H9 (cell line): ENCODE data around the gene RWDD4. TPM values are rescaled to one million over a fixed set of nuclear protein-coding genes. Genes with fewer than 3 reads are reported as not detected.

Experiments used
- DNase-seq: peaks from one replicate; pipeline ENCODE4 v3.0.0-alpha.2; 2017
- H2AFZ ChIP-seq: one replicate; pipeline ENCODE4 v1.6.1; 2013; ENCODE audit warnings: mild to moderate bottlenecking, low read length, control low read depth, moderate library complexity
- H2AK5ac ChIP-seq: 2 replicates; pipeline ENCODE4 v1.6.1; 2013; ENCODE audit warnings: low read length, control low read depth, mixed read lengths; ENCODE audit not compliant: insufficient read length
- H2BK120ac ChIP-seq: one replicate; pipeline ENCODE4 v1.6.1; 2013; ENCODE audit warnings: low read depth, mild to moderate bottlenecking, low read length, control low read depth, inconsistent platforms; ENCODE audit not compliant: poor library complexity, severe bottlenecking
- H2BK12ac ChIP-seq: 2 replicates; pipeline ENCODE4 v1.6.1; 2013; ENCODE audit warnings: low read length, control low read depth, mixed read lengths, low read depth; ENCODE audit not compliant: insufficient read length
- H2BK15ac ChIP-seq: 2 replicates; pipeline ENCODE4 v1.6.1; 2013; ENCODE audit warnings: low read depth, low read length, control low read depth
- H2BK20ac ChIP-seq: one replicate; pipeline ENCODE4 v1.6.1; 2013; ENCODE audit warnings: low read depth, mild to moderate bottlenecking, low read length, control low read depth, inconsistent platforms; ENCODE audit not compliant: poor library complexity, severe bottlenecking
- H2BK5ac ChIP-seq: 2 replicates; pipeline ENCODE4 v1.6.1; 2013; ENCODE audit warnings: low read length, control low read depth, mixed read lengths; ENCODE audit not compliant: insufficient read length
- H3K14ac ChIP-seq: 2 replicates; pipeline ENCODE4 v1.6.1; 2013; ENCODE audit warnings: low read length, control low read depth; ENCODE audit not compliant: insufficient read depth
- H3K18ac ChIP-seq: 2 replicates; pipeline ENCODE4 v1.6.1; 2013; ENCODE audit warnings: low read depth, mild to moderate bottlenecking, mixed read lengths, low read length, control low read depth; ENCODE audit not compliant: insufficient read length
- H3K23ac ChIP-seq: 2 replicates; pipeline ENCODE4 v1.6.1; 2013; ENCODE audit warnings: low read length, control low read depth, mixed read lengths, low read depth; ENCODE audit not compliant: insufficient read length
- H3K23me2 ChIP-seq: 2 replicates; pipeline ENCODE4 v1.6.1; 2013; ENCODE audit warnings: low read depth, mild to moderate bottlenecking, mixed read lengths, low read length, control low read depth; ENCODE audit not compliant: insufficient read length, poor library complexity, severe bottlenecking
- H3K27ac ChIP-seq: 2 replicates; pipeline ENCODE4 v1.5.1; 2013; ENCODE audit warnings: low read length, control low read depth, mixed read lengths, low read depth; ENCODE audit not compliant: insufficient read length
- H3K27me3 ChIP-seq: 2 replicates; pipeline ENCODE4 v1.6.1; 2013; ENCODE audit warnings: low read length, control low read depth, inconsistent platforms; ENCODE audit not compliant: insufficient read depth
- H3K4ac ChIP-seq: 2 replicates; pipeline ENCODE4 v1.6.1; 2013; ENCODE audit warnings: low read depth, mild to moderate bottlenecking, control low read depth, inconsistent platforms, low read length, moderate library complexity
- H3K4me1 ChIP-seq: 2 replicates; pipeline ENCODE4 v1.6.1; 2013; ENCODE audit warnings: low read length, control low read depth, inconsistent platforms; ENCODE audit not compliant: insufficient read depth
- H3K4me2 ChIP-seq: 2 replicates; pipeline ENCODE4 v1.6.1; 2013; ENCODE audit warnings: low read length, control low read depth, mixed read lengths; ENCODE audit not compliant: insufficient read length, insufficient read depth
- H3K56ac ChIP-seq: 2 replicates; pipeline ENCODE4 v1.6.1; 2013; ENCODE audit warnings: low read depth, mild to moderate bottlenecking, mixed read lengths, low read length, control low read depth; ENCODE audit not compliant: insufficient read length
- H3K79me1 ChIP-seq: 2 replicates; pipeline ENCODE4 v1.6.1; 2013; ENCODE audit warnings: low read depth, mild to moderate bottlenecking, moderate library complexity, low read length, control low read depth, inconsistent platforms; ENCODE audit not compliant: insufficient read depth, poor library complexity, severe bottlenecking
- H3K79me2 ChIP-seq: 2 replicates; pipeline ENCODE4 v1.6.1; 2013; ENCODE audit warnings: low read length, control low read depth, inconsistent platforms; ENCODE audit not compliant: insufficient read depth
- H3K9ac ChIP-seq: 2 replicates; pipeline ENCODE4 v1.6.1; 2013; ENCODE audit warnings: low read length, control low read depth, mixed read lengths; ENCODE audit not compliant: insufficient read length; ENCODE audit errors: extremely low read depth
- H3K9me3 ChIP-seq: one replicate; pipeline ENCODE4 v1.6.1; 2013; ENCODE audit warnings: low read depth, low read length, inconsistent platforms; ENCODE audit not compliant: control insufficient read depth
- H3T11ph ChIP-seq: one replicate; pipeline ENCODE4 v1.6.1; 2013; ENCODE audit warnings: mild to moderate bottlenecking, low read length, control low read depth, inconsistent platforms
- H4K20me1 ChIP-seq: one replicate; pipeline ENCODE4 v1.6.1; 2013; ENCODE audit not compliant: control insufficient read depth, insufficient read length, insufficient read depth
- H4K5ac ChIP-seq: 2 replicates; pipeline ENCODE4 v1.6.1; 2013; ENCODE audit warnings: low read depth, mild to moderate bottlenecking, mixed read lengths, low read length, control low read depth; ENCODE audit not compliant: insufficient read length
- H4K8ac ChIP-seq: replicated peaks from 2 replicates; pipeline ENCODE4 v1.6.1; 2013; ENCODE audit warnings: low read length, control low read depth, mixed read lengths, low read depth; ENCODE audit not compliant: insufficient read length
- H4K91ac ChIP-seq: 2 replicates; pipeline ENCODE4 v1.6.1; 2013; ENCODE audit warnings: low read depth, mild to moderate bottlenecking, moderate library complexity, mixed read lengths, low read length, control low read depth; ENCODE audit not compliant: insufficient read length
- H3K27ac Mint-ChIP-seq, 3 experiments: 2 replicates in 2 of 3; 3 replicates in 1 of 3; pipeline ENCODE4 v1.8.0; 2020 to 2021; ENCODE audit warnings: mixed read lengths in 3 of 3, mild to moderate bottlenecking in 1 of 3, moderate library complexity in 1 of 3
- H3K27me3 Mint-ChIP-seq: 2 replicates; pipeline ENCODE4 v1.8.0; 2021; ENCODE audit warnings: low read depth, mild to moderate bottlenecking, moderate library complexity, mixed read lengths
- H3K36me3 Mint-ChIP-seq, 3 experiments: 2 replicates in 2 of 3; 3 replicates in 1 of 3; pipeline ENCODE4 v1.8.0; 2020 to 2021; ENCODE audit warnings: low read depth in 3 of 3, mixed read lengths in 3 of 3; ENCODE audit not compliant: insufficient read depth in 1 of 3
- H3K4me1 Mint-ChIP-seq, 2 experiments: 2 replicates each; pipeline ENCODE4 v1.8.0; 2020; ENCODE audit warnings: mixed read lengths in 2 of 2
- H3K4me3 Mint-ChIP-seq, 2 experiments: 2 replicates in 1 of 2; 3 replicates in 1 of 2; pipeline ENCODE4 v1.8.0; 2020 to 2021; ENCODE audit warnings: mild to moderate bottlenecking in 2 of 2, mixed read lengths in 2 of 2, moderate library complexity in 1 of 2
- H3K9me3 Mint-ChIP-seq, 2 experiments: 2 replicates in 1 of 2; 3 replicates in 1 of 2; pipeline ENCODE4 v1.8.0; 2020; ENCODE audit warnings: mild to moderate bottlenecking in 2 of 2, mixed read lengths in 2 of 2, moderate library complexity in 1 of 2
- CTCF ChIP-seq: fragments of 200-600 bp; sonication (generic); conservative IDR thresholded peaks from 3 replicates; pipeline ENCODE4 v1.8.0; 2021; ENCODE audit warnings: antibody characterized with exemption, mild to moderate bottlenecking
- WGBS: extraction: QIAGEN DNeasy Blood & Tissue Kit; methylation state at CpG from one replicate; pipeline ENCODE4 v1.1.7; 2013; ENCODE audit warnings: missing lambda C conversion rate, low lambda C conversion rate, mixed read lengths; ENCODE audit not compliant: insufficient read length; ENCODE audit errors: extremely low coverage; 5-methylcytosine and 5-hydroxymethylcytosine counted together
- total RNA-seq: library from RNA; stranded (reverse); gene quantifications from 2 replicates; pipeline ENCODE4 v1.2.1, GENCODE V29; 2021

RWDD4 gene
- total RNA-seq, 1 experiment from 2014 or later = 17.8 TPM

GRCh38 chr4:183635321-183635720 is 23.7 kb downstream of the RWDD4 start:
- no peak for TF ChIP-seq CTCF
- H3K36me3 Mint-ChIP-seq = no peaks in the 10 kb centered on the region

More at GRCh38 chr4:183635321-183635720, 23.7 kb downstream of the RWDD4 start:
- Histone ChIP-seq H3K79me1 (no peaks in the 10 kb centered on the region), H2BK120ac (no peak overlapping the region), H3T11ph (no peak overlapping the region), H3K4me1 (no peaks in the 10 kb centered on the region; the same call in 1 of the 2 replicates), H3K27ac (peak overlapping the region; percentile 54), H3K27me3 (no peaks in the 10 kb centered on the region), H2AK5ac (no peak overlapping the region), H2BK5ac (no peak overlapping the region), H4K91ac (no peak overlapping the region), H4K8ac (no peak overlapping the region), H2BK12ac (peak overlapping the region; percentile 36), H3K23ac (no peak overlapping the region), H3K9ac (no peak overlapping the region), H3K23me2 (no peaks in the 10 kb centered on the region), H3K56ac (no peak overlapping the region), H3K14ac (no peak overlapping the region), H2AFZ (peak overlapping the region; percentile 51), H2BK15ac (0 out of 2 replicates have a peak overlapping the region, but pooled peaks have one; percentile 10), H3K9me3 (no peaks in the 10 kb centered on the region), H3K79me2 (no peaks in the 10 kb centered on the region), H3K4me2 (no peak overlapping the region), H2BK20ac (no peak overlapping the region), H4K20me1 (no peaks in the 10 kb centered on the region), H3K4ac (no peak overlapping the region), H4K5ac (no peak overlapping the region), H3K18ac (peak overlapping the region; percentile 63)
- peak overlapping the region; percentile 10 to 70 (median 21); a peak in 5 of 7 replicates for H3K27ac Mint-ChIP-seq
- H3K4me3 Mint-ChIP-seq = no peak overlapping the region; a peak in 1 of 5 replicates
- H3K27me3 Mint-ChIP-seq = no peaks in the 10 kb centered on the region
- WGBS = no CpG with 5 or more reads among the region's 10 CpGs
- peaks cover 31 to 34% of the 10 kb centered on the region in 2 experiments for H3K4me1 Mint-ChIP-seq
- no peaks in the 10 kb centered on the region for H3K9me3 Mint-ChIP-seq
- peak; percentile 55 for DNase-seq
